H9 (cell line): ENCODE measurements around the gene EPB41L1. TPM values are rescaled to one million over a fixed set of nuclear protein-coding genes. Genes with fewer than 3 reads are reported as not detected.

ENCODE experiments used
- DNase-seq: peaks from one replicate; pipeline ENCODE4 v3.0.0-alpha.2; 2017
- H2AFZ ChIP-seq: one replicate; pipeline ENCODE4 v1.6.1; 2013; ENCODE audit warnings: mild to moderate bottlenecking, low read length, control low read depth, moderate library complexity
- H2AK5ac ChIP-seq: 2 replicates; pipeline ENCODE4 v1.6.1; 2013; ENCODE audit warnings: low read length, control low read depth, mixed read lengths; ENCODE audit not compliant: insufficient read length
- H2BK120ac ChIP-seq: one replicate; pipeline ENCODE4 v1.6.1; 2013; ENCODE audit warnings: low read depth, mild to moderate bottlenecking, low read length, control low read depth, inconsistent platforms; ENCODE audit not compliant: poor library complexity, severe bottlenecking
- H2BK12ac ChIP-seq: 2 replicates; pipeline ENCODE4 v1.6.1; 2013; ENCODE audit warnings: low read length, control low read depth, mixed read lengths, low read depth; ENCODE audit not compliant: insufficient read length
- H2BK15ac ChIP-seq: 2 replicates; pipeline ENCODE4 v1.6.1; 2013; ENCODE audit warnings: low read depth, low read length, control low read depth
- H2BK20ac ChIP-seq: one replicate; pipeline ENCODE4 v1.6.1; 2013; ENCODE audit warnings: low read depth, mild to moderate bottlenecking, low read length, control low read depth, inconsistent platforms; ENCODE audit not compliant: poor library complexity, severe bottlenecking
- H2BK5ac ChIP-seq: 2 replicates; pipeline ENCODE4 v1.6.1; 2013; ENCODE audit warnings: low read length, control low read depth, mixed read lengths; ENCODE audit not compliant: insufficient read length
- H3K14ac ChIP-seq: 2 replicates; pipeline ENCODE4 v1.6.1; 2013; ENCODE audit warnings: low read length, control low read depth; ENCODE audit not compliant: insufficient read depth
- H3K18ac ChIP-seq: 2 replicates; pipeline ENCODE4 v1.6.1; 2013; ENCODE audit warnings: low read depth, mild to moderate bottlenecking, mixed read lengths, low read length, control low read depth; ENCODE audit not compliant: insufficient read length
- H3K23ac ChIP-seq: 2 replicates; pipeline ENCODE4 v1.6.1; 2013; ENCODE audit warnings: low read length, control low read depth, mixed read lengths, low read depth; ENCODE audit not compliant: insufficient read length
- H3K23me2 ChIP-seq: 2 replicates; pipeline ENCODE4 v1.6.1; 2013; ENCODE audit warnings: low read depth, mild to moderate bottlenecking, mixed read lengths, low read length, control low read depth; ENCODE audit not compliant: insufficient read length, poor library complexity, severe bottlenecking
- H3K27ac ChIP-seq: 2 replicates; pipeline ENCODE4 v1.5.1; 2013; ENCODE audit warnings: low read length, control low read depth, mixed read lengths, low read depth; ENCODE audit not compliant: insufficient read length
- H3K27me3 ChIP-seq: 2 replicates; pipeline ENCODE4 v1.6.1; 2013; ENCODE audit warnings: low read length, control low read depth, inconsistent platforms; ENCODE audit not compliant: insufficient read depth
- H3K4ac ChIP-seq: 2 replicates; pipeline ENCODE4 v1.6.1; 2013; ENCODE audit warnings: low read depth, mild to moderate bottlenecking, control low read depth, inconsistent platforms, low read length, moderate library complexity
- H3K4me1 ChIP-seq: 2 replicates; pipeline ENCODE4 v1.6.1; 2013; ENCODE audit warnings: low read length, control low read depth, inconsistent platforms; ENCODE audit not compliant: insufficient read depth
- H3K4me2 ChIP-seq: 2 replicates; pipeline ENCODE4 v1.6.1; 2013; ENCODE audit warnings: low read length, control low read depth, mixed read lengths; ENCODE audit not compliant: insufficient read length, insufficient read depth
- H3K56ac ChIP-seq: 2 replicates; pipeline ENCODE4 v1.6.1; 2013; ENCODE audit warnings: low read depth, mild to moderate bottlenecking, mixed read lengths, low read length, control low read depth; ENCODE audit not compliant: insufficient read length
- H3K79me1 ChIP-seq: 2 replicates; pipeline ENCODE4 v1.6.1; 2013; ENCODE audit warnings: low read depth, mild to moderate bottlenecking, moderate library complexity, low read length, control low read depth, inconsistent platforms; ENCODE audit not compliant: insufficient read depth, poor library complexity, severe bottlenecking
- H3K79me2 ChIP-seq: 2 replicates; pipeline ENCODE4 v1.6.1; 2013; ENCODE audit warnings: low read length, control low read depth, inconsistent platforms; ENCODE audit not compliant: insufficient read depth
- H3K9ac ChIP-seq: 2 replicates; pipeline ENCODE4 v1.6.1; 2013; ENCODE audit warnings: low read length, control low read depth, mixed read lengths; ENCODE audit not compliant: insufficient read length; ENCODE audit errors: extremely low read depth
- H3K9me3 ChIP-seq: one replicate; pipeline ENCODE4 v1.6.1; 2013; ENCODE audit warnings: low read depth, low read length, inconsistent platforms; ENCODE audit not compliant: control insufficient read depth
- H3T11ph ChIP-seq: one replicate; pipeline ENCODE4 v1.6.1; 2013; ENCODE audit warnings: mild to moderate bottlenecking, low read length, control low read depth, inconsistent platforms
- H4K20me1 ChIP-seq: one replicate; pipeline ENCODE4 v1.6.1; 2013; ENCODE audit not compliant: control insufficient read depth, insufficient read length, insufficient read depth
- H4K5ac ChIP-seq: 2 replicates; pipeline ENCODE4 v1.6.1; 2013; ENCODE audit warnings: low read depth, mild to moderate bottlenecking, mixed read lengths, low read length, control low read depth; ENCODE audit not compliant: insufficient read length
- H4K8ac ChIP-seq: replicated peaks from 2 replicates; pipeline ENCODE4 v1.6.1; 2013; ENCODE audit warnings: low read length, control low read depth, mixed read lengths, low read depth; ENCODE audit not compliant: insufficient read length
- H4K91ac ChIP-seq: 2 replicates; pipeline ENCODE4 v1.6.1; 2013; ENCODE audit warnings: low read depth, mild to moderate bottlenecking, moderate library complexity, mixed read lengths, low read length, control low read depth; ENCODE audit not compliant: insufficient read length
- H3K27ac Mint-ChIP-seq, 3 experiments: 2 replicates in 2 of 3; 3 replicates in 1 of 3; pipeline ENCODE4 v1.8.0; 2020 to 2021; ENCODE audit warnings: mixed read lengths in 3 of 3, mild to moderate bottlenecking in 1 of 3, moderate library complexity in 1 of 3
- H3K27me3 Mint-ChIP-seq: 2 replicates; pipeline ENCODE4 v1.8.0; 2021; ENCODE audit warnings: low read depth, mild to moderate bottlenecking, moderate library complexity, mixed read lengths
- H3K36me3 Mint-ChIP-seq, 3 experiments: 2 replicates in 2 of 3; 3 replicates in 1 of 3; pipeline ENCODE4 v1.8.0; 2020 to 2021; ENCODE audit warnings: low read depth in 3 of 3, mixed read lengths in 3 of 3; ENCODE audit not compliant: insufficient read depth in 1 of 3
- H3K4me1 Mint-ChIP-seq, 2 experiments: 2 replicates each; pipeline ENCODE4 v1.8.0; 2020; ENCODE audit warnings: mixed read lengths in 2 of 2
- H3K4me3 Mint-ChIP-seq, 2 experiments: 2 replicates in 1 of 2; 3 replicates in 1 of 2; pipeline ENCODE4 v1.8.0; 2020 to 2021; ENCODE audit warnings: mild to moderate bottlenecking in 2 of 2, mixed read lengths in 2 of 2, moderate library complexity in 1 of 2
- H3K9me3 Mint-ChIP-seq, 2 experiments: 2 replicates in 1 of 2; 3 replicates in 1 of 2; pipeline ENCODE4 v1.8.0; 2020; ENCODE audit warnings: mild to moderate bottlenecking in 2 of 2, mixed read lengths in 2 of 2, moderate library complexity in 1 of 2
- WGBS: extraction: QIAGEN DNeasy Blood & Tissue Kit; methylation state at CpG from one replicate; pipeline ENCODE4 v1.1.7; 2013; ENCODE audit warnings: missing lambda C conversion rate, low lambda C conversion rate, mixed read lengths; ENCODE audit not compliant: insufficient read length; ENCODE audit errors: extremely low coverage; 5-methylcytosine and 5-hydroxymethylcytosine counted together
- total RNA-seq: library from RNA; stranded (reverse); gene quantifications from 2 replicates; pipeline ENCODE4 v1.2.1, GENCODE V29; 2021
- TF ChIP-seq, protein P1 (sequence below): fragments of 200-600 bp; sonication (generic); conservative IDR thresholded peaks from 3 replicates; pipeline ENCODE4 v1.8.0; 2021; ENCODE audit warnings: antibody characterized with exemption, mild to moderate bottlenecking

Gene EPB41L1
- total RNA-seq, 1 experiment from 2014 or later: 31.1 TPM

GRCh38 chr20:36249450-36249849 lies 94.9 kb downstream of the EPB41L1 start:
- H2BK20ac ChIP-seq: no peak overlapping the region
- H2BK120ac ChIP-seq: no peak overlapping the region
- H3K4ac ChIP-seq: no peak overlapping the region
- H3K9me3 ChIP-seq: no peaks in the 10 kb centered on the region
- H3K14ac ChIP-seq: no peak overlapping the region
- no peak overlapping the region for H3K18ac ChIP-seq
- no peak overlapping the region for H3K9ac ChIP-seq
- H2BK12ac ChIP-seq: no peak overlapping the region
- H3K27ac ChIP-seq: no peak overlapping the region
- no peak overlapping the region for H3T11ph ChIP-seq
- H3K79me1 ChIP-seq: no peaks in the 10 kb centered on the region
- 0 out of 2 replicates have a peak, but pooled peaks cover 1% of the 10 kb centered on the region for H3K79me2 ChIP-seq
- H2BK15ac ChIP-seq: no peak overlapping the region
- DNase-seq: no peak
- Mint-ChIP-seq H3K27ac (no peak overlapping the region), H3K27me3 (no peaks in the 10 kb centered on the region), H3K9me3 (no peaks in the 10 kb centered on the region), H3K36me3 (peaks cover 11 to 56% (median 46%) of the 10 kb centered on the region in 3 experiments; a peak in 6 of 7 replicates), H3K4me1 (peaks cover 4% of the 10 kb centered on the region in 2 experiments; a peak in 3 of 4 replicates), H3K4me3 (no peak overlapping the region)
- H3K27me3 ChIP-seq: no peaks in the 10 kb centered on the region
- 0 out of 2 replicates have a peak, but pooled peaks cover 5% of the 10 kb centered on the region for H3K4me1 ChIP-seq
- no peak overlapping the region for H3K23ac ChIP-seq
- no peaks in the 10 kb centered on the region for H3K23me2 ChIP-seq
- no CpG with 5 or more reads among the region's 3 CpGs for WGBS
- H3K4me2 ChIP-seq: no peak overlapping the region
- TF ChIP-seq, protein P1, sequence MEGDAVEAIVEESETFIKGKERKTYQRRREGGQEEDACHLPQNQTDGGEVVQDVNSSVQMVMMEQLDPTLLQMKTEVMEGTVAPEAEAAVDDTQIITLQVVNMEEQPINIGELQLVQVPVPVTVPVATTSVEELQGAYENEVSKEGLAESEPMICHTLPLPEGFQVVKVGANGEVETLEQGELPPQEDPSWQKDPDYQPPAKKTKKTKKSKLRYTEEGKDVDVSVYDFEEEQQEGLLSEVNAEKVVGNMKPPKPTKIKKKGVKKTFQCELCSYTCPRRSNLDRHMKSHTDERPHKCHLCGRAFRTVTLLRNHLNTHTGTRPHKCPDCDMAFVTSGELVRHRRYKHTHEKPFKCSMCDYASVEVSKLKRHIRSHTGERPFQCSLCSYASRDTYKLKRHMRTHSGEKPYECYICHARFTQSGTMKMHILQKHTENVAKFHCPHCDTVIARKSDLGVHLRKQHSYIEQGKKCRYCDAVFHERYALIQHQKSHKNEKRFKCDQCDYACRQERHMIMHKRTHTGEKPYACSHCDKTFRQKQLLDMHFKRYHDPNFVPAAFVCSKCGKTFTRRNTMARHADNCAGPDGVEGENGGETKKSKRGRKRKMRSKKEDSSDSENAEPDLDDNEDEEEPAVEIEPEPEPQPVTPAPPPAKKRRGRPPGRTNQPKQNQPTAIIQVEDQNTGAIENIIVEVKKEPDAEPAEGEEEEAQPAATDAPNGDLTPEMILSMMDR: no peak
- no peak overlapping the region for H4K8ac ChIP-seq
- H4K91ac ChIP-seq: no peak overlapping the region
- H4K5ac ChIP-seq: no peak overlapping the region
- H3K56ac ChIP-seq: no peak overlapping the region
- no peak overlapping the region for H2BK5ac ChIP-seq
- no peak overlapping the region for H2AFZ ChIP-seq
- H2AK5ac ChIP-seq: no peak overlapping the region
- H4K20me1 ChIP-seq: no peaks in the 10 kb centered on the region
